Osteoblast (primary cell): ENCODE results near the gene TMEM203. TPM values are rescaled to one million over a fixed set of nuclear protein-coding genes. Genes with fewer than 3 reads are reported as not detected.

Experiments
- DNase-seq: peaks from one replicate; pipeline ENCODE4 v3.0.0; 2011; ENCODE audit warnings: low spot score, mixed read lengths; ENCODE audit not compliant: insufficient read length; ENCODE audit errors: missing footprints
- H2AFZ ChIP-seq: 2 replicates; pipeline ENCODE4 v1.6.0; 2011; ENCODE audit warnings: mild to moderate bottlenecking, low read length
- H3K27ac ChIP-seq: 2 replicates; pipeline ENCODE4 v1.5.1; 2011; ENCODE audit warnings: mild to moderate bottlenecking, low read depth, low read length, moderate library complexity
- H3K27me3 ChIP-seq: 2 replicates; pipeline ENCODE4 v1.6.0; 2012; ENCODE audit warnings: mild to moderate bottlenecking, control low read depth, inconsistent platforms, low read length, moderate library complexity; ENCODE audit not compliant: insufficient read depth
- H3K36me3 ChIP-seq: 2 replicates; pipeline ENCODE4 v1.5.1; 2011; ENCODE audit warnings: mild to moderate bottlenecking, low read length, control low read depth, moderate library complexity; ENCODE audit not compliant: insufficient read depth
- H3K4me1 ChIP-seq: 2 replicates; pipeline ENCODE4 v1.5.1; 2011; ENCODE audit warnings: mild to moderate bottlenecking, low read length, control low read depth, moderate library complexity; ENCODE audit not compliant: insufficient read depth
- H3K4me2 ChIP-seq: 2 replicates; pipeline ENCODE4 v1.6.0; 2011; ENCODE audit warnings: mild to moderate bottlenecking, low read length; ENCODE audit not compliant: insufficient read depth
- H3K4me3 ChIP-seq: fragments of 200-600 bp; sonication (generic); 3 replicates; pipeline ENCODE4 v1.5.1; 2012; ENCODE audit warnings: mild to moderate bottlenecking, low read length, inconsistent platforms; ENCODE audit not compliant: insufficient read depth
- H3K79me2 ChIP-seq: 2 replicates; pipeline ENCODE4 v1.6.0; 2012; ENCODE audit warnings: mild to moderate bottlenecking, low read length, control low read depth, inconsistent platforms; ENCODE audit not compliant: insufficient read depth
- H3K9me3 ChIP-seq: 2 replicates; pipeline ENCODE4 v1.5.1; 2011; ENCODE audit warnings: low read depth, low read length, control low read depth
- H4K20me1 ChIP-seq: 2 replicates; pipeline ENCODE4 v1.6.0; 2012; ENCODE audit warnings: mild to moderate bottlenecking, low read length, control low read depth; ENCODE audit not compliant: insufficient read depth
- total RNA-seq: library from RNA; depleted of rRNA; stranded (reverse); fragments of >200 nt; gene quantifications from 2 replicates; pipeline ENCODE4 v1.2.3, GENCODE V29; 2012
- TF ChIP-seq, protein P1 (sequence below): IDR thresholded peaks from 2 replicates; pipeline ENCODE4 v1.5.1; 2011; ENCODE audit warnings: mild to moderate bottlenecking, low read depth, low read length, moderate library complexity; ENCODE audit errors: extremely low read depth

The TMEM203 gene
- total RNA-seq, 1 donor, result 36.9 TPM

DNA sequence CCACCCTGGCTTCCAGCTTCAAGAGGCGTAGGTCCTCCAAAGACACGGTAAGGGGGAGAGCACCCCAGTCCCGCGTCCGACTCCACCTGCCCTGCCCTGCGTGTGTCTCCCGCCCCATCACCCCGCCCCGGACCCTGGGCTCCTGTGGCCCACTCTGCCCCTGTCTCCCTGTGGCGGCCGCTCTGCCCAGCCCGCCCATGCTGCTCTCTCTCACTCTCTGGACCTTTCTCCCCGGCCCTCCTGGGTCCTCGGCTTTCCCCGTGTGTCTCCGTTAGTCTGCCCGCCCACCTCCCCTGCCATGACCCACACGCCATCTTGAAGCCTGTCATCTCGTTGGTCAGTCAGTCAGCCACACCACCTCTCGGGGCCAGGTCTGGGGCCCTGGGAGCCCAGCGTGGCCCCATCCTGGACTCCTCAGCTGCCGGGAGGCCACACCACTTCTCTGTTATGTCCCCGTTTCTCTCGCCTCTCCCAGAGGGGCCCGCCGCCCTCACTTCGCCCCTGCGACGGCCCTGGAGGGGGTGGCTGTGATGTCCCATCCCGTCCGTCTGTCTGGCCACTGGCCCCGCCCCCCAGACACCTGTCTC is 40.1 kb downstream of the TMEM203 start:
- no peak overlapping the region for H3K4me3 ChIP-seq
- H2AFZ ChIP-seq, result no peak overlapping the region
- no peaks in the 10 kb centered on the region for H3K36me3 ChIP-seq
- no peak overlapping the region for H3K27ac ChIP-seq
- no peaks in the 10 kb centered on the region for H3K79me2 ChIP-seq
- peaks cover 68% of the 10 kb centered on the region for H3K27me3 ChIP-seq
- peak; percentile 91 for DNase-seq
- no peak overlapping the region for H3K4me2 ChIP-seq
- H3K9me3 ChIP-seq, result no peaks in the 10 kb centered on the region
- TF ChIP-seq, protein P1, sequence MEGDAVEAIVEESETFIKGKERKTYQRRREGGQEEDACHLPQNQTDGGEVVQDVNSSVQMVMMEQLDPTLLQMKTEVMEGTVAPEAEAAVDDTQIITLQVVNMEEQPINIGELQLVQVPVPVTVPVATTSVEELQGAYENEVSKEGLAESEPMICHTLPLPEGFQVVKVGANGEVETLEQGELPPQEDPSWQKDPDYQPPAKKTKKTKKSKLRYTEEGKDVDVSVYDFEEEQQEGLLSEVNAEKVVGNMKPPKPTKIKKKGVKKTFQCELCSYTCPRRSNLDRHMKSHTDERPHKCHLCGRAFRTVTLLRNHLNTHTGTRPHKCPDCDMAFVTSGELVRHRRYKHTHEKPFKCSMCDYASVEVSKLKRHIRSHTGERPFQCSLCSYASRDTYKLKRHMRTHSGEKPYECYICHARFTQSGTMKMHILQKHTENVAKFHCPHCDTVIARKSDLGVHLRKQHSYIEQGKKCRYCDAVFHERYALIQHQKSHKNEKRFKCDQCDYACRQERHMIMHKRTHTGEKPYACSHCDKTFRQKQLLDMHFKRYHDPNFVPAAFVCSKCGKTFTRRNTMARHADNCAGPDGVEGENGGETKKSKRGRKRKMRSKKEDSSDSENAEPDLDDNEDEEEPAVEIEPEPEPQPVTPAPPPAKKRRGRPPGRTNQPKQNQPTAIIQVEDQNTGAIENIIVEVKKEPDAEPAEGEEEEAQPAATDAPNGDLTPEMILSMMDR, result no peak
- H3K4me1 ChIP-seq, result no peaks in the 10 kb centered on the region
- no peaks in the 10 kb centered on the region for H4K20me1 ChIP-seq

DNA sequence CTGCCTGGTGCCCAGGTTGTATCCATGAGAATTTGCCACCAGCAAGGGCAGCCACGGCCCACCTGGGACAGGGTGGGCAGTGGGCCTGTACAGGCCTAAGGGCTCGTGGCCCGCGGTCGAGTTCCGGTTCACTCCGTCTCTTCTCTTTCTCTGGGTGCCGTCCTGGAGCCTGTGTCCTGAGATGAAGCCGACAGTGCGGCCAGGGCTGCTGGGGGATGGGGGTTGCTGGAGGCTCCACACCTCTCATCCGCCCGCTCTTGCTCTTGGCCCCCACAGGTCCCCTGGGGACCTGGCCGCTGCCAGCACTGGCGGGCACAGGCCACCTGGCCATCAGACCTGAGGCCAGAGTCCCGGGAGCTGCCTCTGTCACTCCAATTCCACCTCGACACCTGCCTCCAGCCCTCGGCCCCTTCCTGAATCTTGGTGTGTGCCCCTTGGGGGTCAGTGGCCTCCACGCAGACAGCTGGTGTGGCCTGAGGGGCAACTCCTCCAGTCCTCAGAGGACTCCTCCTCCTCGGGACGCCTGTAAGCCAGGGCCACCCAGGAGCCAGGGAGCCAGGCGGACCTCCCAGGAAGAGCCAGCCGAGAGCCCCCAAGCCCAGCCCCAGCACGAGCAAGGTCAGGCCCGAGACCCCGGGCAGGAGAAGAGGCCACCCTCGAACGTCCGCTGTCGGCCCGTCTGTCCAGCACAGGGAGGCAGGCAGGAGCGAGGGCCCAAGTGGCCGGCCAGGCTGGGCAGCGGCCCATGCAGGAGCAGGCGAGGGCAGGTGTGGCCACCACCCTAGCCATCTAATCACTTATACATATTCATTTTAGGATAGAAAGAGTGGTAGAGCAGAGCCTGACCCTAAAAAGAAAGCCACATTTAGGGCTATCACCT is 40.8 kb downstream of the TMEM203 start:
- TF ChIP-seq, protein P1, result no peak
- H3K36me3 ChIP-seq, result no peaks in the 10 kb centered on the region
- no peak overlapping the region for H3K4me2 ChIP-seq
- no peak overlapping the region for H3K4me3 ChIP-seq
- H3K27me3 ChIP-seq, result peaks cover 66% of the 10 kb centered on the region
- no peaks in the 10 kb centered on the region for H3K9me3 ChIP-seq
- no peaks in the 10 kb centered on the region for H3K4me1 ChIP-seq
- H2AFZ ChIP-seq, result no peak overlapping the region
- no peaks in the 10 kb centered on the region for H4K20me1 ChIP-seq
- DNase-seq, result peak; percentile 89
- no peaks in the 10 kb centered on the region for H3K79me2 ChIP-seq
- no peak overlapping the region for H3K27ac ChIP-seq

DNA sequence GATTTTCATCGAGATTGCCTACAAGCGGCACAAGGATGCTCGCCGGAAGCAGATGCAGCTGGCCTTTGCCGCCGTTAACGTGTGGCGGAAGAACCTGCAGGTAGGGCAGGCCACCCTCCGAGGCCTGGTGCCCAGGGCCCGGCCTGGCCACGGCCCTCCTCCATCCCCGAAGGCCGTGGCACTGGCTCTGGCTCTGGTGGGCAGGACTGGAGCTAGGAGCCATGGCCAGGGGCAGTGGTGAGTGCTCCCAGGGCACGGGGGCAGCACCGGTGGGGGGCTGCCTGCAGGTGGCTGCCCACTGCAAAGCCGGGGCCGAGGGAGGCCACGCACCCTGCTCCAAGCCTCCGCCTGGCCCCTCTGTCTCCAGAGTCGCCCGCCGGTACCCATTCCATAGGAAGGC is 41.6 kb downstream of the TMEM203 start:
- H2AFZ ChIP-seq, result no peak overlapping the region
- no peak overlapping the region for H3K4me3 ChIP-seq
- no peaks in the 10 kb centered on the region for H3K79me2 ChIP-seq
- TF ChIP-seq, protein P1, result no peak
- H3K4me2 ChIP-seq, result no peak overlapping the region
- H3K36me3 ChIP-seq, result no peaks in the 10 kb centered on the region
- H3K4me1 ChIP-seq, result no peaks in the 10 kb centered on the region
- no peaks in the 10 kb centered on the region for H3K9me3 ChIP-seq
- peak; percentile 91 for DNase-seq
- no peaks in the 10 kb centered on the region for H4K20me1 ChIP-seq
- peaks cover 65% of the 10 kb centered on the region for H3K27me3 ChIP-seq
- no peak overlapping the region for H3K27ac ChIP-seq

DNA sequence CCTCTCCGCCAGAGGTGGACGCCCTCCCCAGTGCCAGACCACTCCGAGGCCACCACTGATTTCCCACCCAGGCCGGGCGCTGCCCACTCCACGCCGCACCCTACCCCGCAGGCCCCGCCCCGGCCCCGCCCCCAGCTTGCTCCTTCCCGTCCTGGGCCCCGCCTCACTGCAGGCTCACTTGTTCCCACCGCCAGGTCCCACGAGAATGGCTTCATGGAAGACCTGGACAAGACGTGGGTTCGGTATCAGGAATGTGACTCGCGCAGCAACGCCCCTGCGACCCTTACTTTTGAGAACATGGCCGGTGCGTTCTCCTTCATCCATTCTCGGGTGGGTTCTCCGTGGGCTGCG is 42.1 kb downstream of the TMEM203 start:
- Histone ChIP-seq H3K4me1 (no peaks in the 10 kb centered on the region), H3K79me2 (no peaks in the 10 kb centered on the region), H3K4me2 (peak overlapping the region; percentile 28), H2AFZ (no peak overlapping the region), H3K36me3 (no peaks in the 10 kb centered on the region), H3K27me3 (peaks cover 70% of the 10 kb centered on the region), H3K4me3 (no peak overlapping the region), H3K9me3 (no peaks in the 10 kb centered on the region), H4K20me1 (no peaks in the 10 kb centered on the region), H3K27ac (no peak overlapping the region)
- TF ChIP-seq, protein P1, result no peak
- peak; percentile 92 for DNase-seq
